GM23338 (cell line): Measurements from ENCODE around the gene NRG3. TPM values are rescaled to one million over a fixed set of nuclear protein-coding genes. Genes with fewer than 3 reads are reported as not detected.

Experiments used
- ATAC-seq: fragments of 200-7000 bp; cut with Tn5 transposase; 3 replicates; pipeline ENCODE4 v1.9.1; 2020
- DNase-seq: peaks from one replicate; pipeline ENCODE4 v3.0.0-alpha.2; 2015; ENCODE audit warnings: low spot score
- H2AFZ ChIP-seq: fragments of 200-600 bp; sonication (generic); 2 replicates; pipeline ENCODE4 v1.8.0; 2016; ENCODE audit warnings: antibody characterized with exemption, mild to moderate bottlenecking, moderate library complexity
- H3F3A ChIP-seq: fragments of 200-600 bp; sonication (generic); replicated peaks from 2 replicates; pipeline ENCODE4 v1.8.0; 2017; ENCODE audit warnings: antibody characterized with exemption, mixed run types, low read depth
- H3K27ac ChIP-seq: fragments of 200-600 bp; sonication (generic); 2 replicates; pipeline ENCODE4 v1.6.1; 2016; ENCODE audit warnings: low read depth
- H3K27me3 ChIP-seq: fragments of 200-600 bp; sonication (generic); 2 replicates; pipeline ENCODE4 v1.8.0; 2016; ENCODE audit warnings: mild to moderate bottlenecking, mixed run types, moderate library complexity; ENCODE audit not compliant: insufficient read depth
- H3K36me3 ChIP-seq: fragments of 200-600 bp; sonication (generic); 2 replicates; pipeline ENCODE4 v1.8.0; 2016; ENCODE audit warnings: mild to moderate bottlenecking; ENCODE audit not compliant: insufficient read depth
- H3K4me1 ChIP-seq: fragments of 200-600 bp; sonication (generic); 2 replicates; pipeline ENCODE4 v1.8.0; 2016; ENCODE audit warnings: mild to moderate bottlenecking, moderate library complexity; ENCODE audit not compliant: insufficient read depth
- H3K4me2 ChIP-seq: fragments of 200-600 bp; sonication (generic); 2 replicates; pipeline ENCODE4 v1.7.1; 2017; ENCODE audit warnings: mixed run types
- H3K4me3 ChIP-seq: fragments of 200-600 bp; sonication (generic); 2 replicates; pipeline ENCODE4 v1.6.1; 2016; ENCODE audit warnings: mixed run types
- H3K79me2 ChIP-seq: fragments of 200-600 bp; sonication (generic); replicated peaks from 2 replicates; pipeline ENCODE4 v1.8.0; 2017; ENCODE audit warnings: mild to moderate bottlenecking; ENCODE audit not compliant: insufficient read depth
- H3K9me2 ChIP-seq: fragments of 200-600 bp; sonication (generic); 2 replicates; pipeline ENCODE4 v1.8.0; 2017; ENCODE audit not compliant: insufficient read depth
- H4K20me1 ChIP-seq: fragments of 200-600 bp; sonication (generic); replicated peaks from 2 replicates; pipeline ENCODE4 v1.8.0; 2017; ENCODE audit warnings: mild to moderate bottlenecking; ENCODE audit not compliant: insufficient read depth
- H3K27ac Mint-ChIP-seq: 2 replicates; pipeline ENCODE4 v1.8.0; 2020; ENCODE audit warnings: inconsistent platforms, mild to moderate bottlenecking, moderate library complexity, mixed read lengths
- H3K27me3 Mint-ChIP-seq: 3 replicates; pipeline ENCODE4 v1.8.0; 2022; ENCODE audit warnings: low read depth, mild to moderate bottlenecking, moderate library complexity, mixed read lengths, inconsistent platforms; ENCODE audit not compliant: insufficient read depth, poor library complexity
- H3K36me3 Mint-ChIP-seq: 3 replicates; pipeline ENCODE4 v1.8.0; 2021; ENCODE audit warnings: low read depth, mild to moderate bottlenecking, inconsistent platforms, moderate library complexity, mixed read lengths
- H3K4me1 Mint-ChIP-seq: 3 replicates; pipeline ENCODE4 v1.8.0; 2020; ENCODE audit warnings: mild to moderate bottlenecking, inconsistent platforms, mixed read lengths
- H3K4me3 Mint-ChIP-seq: 3 replicates; pipeline ENCODE4 v1.8.0; 2021; ENCODE audit warnings: moderate library complexity, mild to moderate bottlenecking, inconsistent platforms, mixed read lengths
- H3K9me3 Mint-ChIP-seq: 3 replicates; pipeline ENCODE4 v1.8.0; 2020; ENCODE audit warnings: moderate library complexity, mild to moderate bottlenecking, inconsistent platforms, mixed read lengths
- CREB1 ChIP-seq: fragments of 250-450 bp; sonication (Bioruptor Pico); IDR thresholded peaks from 2 replicates; pipeline ENCODE4 v1.5.0; 2020; ENCODE audit warnings: low read depth, mild to moderate bottlenecking, moderate library complexity
- ETS1 ChIP-seq: IDR thresholded peaks from 2 replicates; pipeline ENCODE4 v1.6.1; 2016; ENCODE audit warnings: antibody characterized with exemption
- EZH2 ChIP-seq: fragments of 200-600 bp; sonication (generic); IDR thresholded peaks from one replicate; pipeline ENCODE4 v1.8.0; 2017; ENCODE audit warnings: antibody characterized with exemption, mild to moderate bottlenecking, low read depth; ENCODE audit not compliant: unreplicated experiment
- EZH2phosphoT487 ChIP-seq: fragments of 200-600 bp; sonication (generic); IDR thresholded peaks from one replicate; pipeline ENCODE4 v1.8.1; 2018; ENCODE audit warnings: antibody characterized with exemption; ENCODE audit not compliant: unreplicated experiment
- JUNB ChIP-seq: IDR thresholded peaks from one replicate; pipeline ENCODE4 v1.6.1; 2016; ENCODE audit warnings: antibody characterized with exemption; ENCODE audit not compliant: unreplicated experiment
- NANOG ChIP-seq: IDR thresholded peaks from 2 replicates; pipeline ENCODE4 v1.6.1; 2016; ENCODE audit warnings: antibody characterized with exemption, borderline replicate concordance
- POLR2AphosphoS5 ChIP-seq: IDR thresholded peaks from 2 replicates; pipeline ENCODE4 v1.6.1; 2016; ENCODE audit warnings: antibody characterized with exemption, low read depth
- STAT1 ChIP-seq: IDR thresholded peaks from one replicate; pipeline ENCODE4 v1.6.1; 2016; ENCODE audit warnings: antibody characterized with exemption; ENCODE audit not compliant: unreplicated experiment
- ZNF114 ChIP-seq: fragments of 250-450 bp; sonication (Bioruptor Pico); IDR thresholded peaks from 2 replicates; pipeline ENCODE4 v1.5.0; 2020; ENCODE audit warnings: mild to moderate bottlenecking, moderate library complexity
- ZNF331 ChIP-seq: fragments of 250-450 bp; sonication (Bioruptor Pico); IDR thresholded peaks from 2 replicates; pipeline ENCODE4 v1.5.0; 2020; ENCODE audit warnings: low read depth, mild to moderate bottlenecking, moderate library complexity
- polyA plus RNA-seq: library from polyadenylated mRNA; unstranded; fragments of >200 nt; fragmentation: Nextera tagmentation; extraction: Ambion mirVana; gene quantifications from 2 replicates; pipeline ENCODE4 v1.2.1, GENCODE V29; 2016
- total RNA-seq: library from RNA; depleted of rRNA; stranded (reverse); fragments of >200 nt; shearing (Covaris generic); gene quantifications from 2 replicates; pipeline ENCODE4 v1.2.3, GENCODE V29; 2014
- TF ChIP-seq, protein P1 (sequence below), 2 experiments: fragments of 200-600 bp in 1 of 2; sonication (generic) in 1 of 2; conservative IDR thresholded peaks; 2 replicates each; pipeline versions ENCODE4 v1.5.1 to v1.6.1; 2016 to 2017; ENCODE audit warnings: antibody characterized with exemption in 2 of 2, low read depth in 2 of 2, mild to moderate bottlenecking in 2 of 2, moderate library complexity in 1 of 2
- TF ChIP-seq, protein P2 (sequence below): IDR thresholded peaks from one replicate; pipeline ENCODE4 v1.6.1; 2018; ENCODE audit warnings: antibody characterized with exemption; ENCODE audit not compliant: unreplicated experiment
- TF ChIP-seq, protein P3 (sequence below): fragments of 250-450 bp; sonication (Bioruptor Pico); IDR thresholded peaks from 2 replicates; pipeline ENCODE4 v1.5.0; 2020; ENCODE audit warnings: mild to moderate bottlenecking, moderate library complexity

Gene NRG3
- total and polyA plus RNA-seq, 2 experiments from 2014 or later, result 1.9 to 3.9 TPM

GRCh38 chr10:82506680-82507376 lies 631.8 kb downstream of the NRG3 start:
- no peaks in the 10 kb centered on the region for H4K20me1 ChIP-seq
- H3K4me2 ChIP-seq, result no peak overlapping the region
- ATAC-seq, result no peak

More at GRCh38 chr10:82506680-82507376, 631.8 kb downstream of the NRG3 start:
- no peaks in the 10 kb centered on the region for H3F3A ChIP-seq
- H3K36me3 Mint-ChIP-seq, result no peaks in the 10 kb centered on the region
- H3K27ac Mint-ChIP-seq, result no peak overlapping the region
- no peaks in the 10 kb centered on the region for H3K27me3 ChIP-seq
- no peaks in the 10 kb centered on the region for H3K9me3 Mint-ChIP-seq
- H3K4me3 ChIP-seq, result no peak overlapping the region
- no peaks in the 10 kb centered on the region for H3K27me3 Mint-ChIP-seq
- no peak overlapping the region for H2AFZ ChIP-seq
- no peaks in the 10 kb centered on the region for H3K36me3 ChIP-seq
- H3K79me2 ChIP-seq, result no peaks in the 10 kb centered on the region
- H3K4me3 Mint-ChIP-seq, result no peak overlapping the region
- no peaks in the 10 kb centered on the region; the same call in 1 of the 2 replicates for H3K9me2 ChIP-seq
- no peaks in the 10 kb centered on the region for H3K4me1 ChIP-seq
- TF ChIP-seq NANOG, result no peak
- no peak for TF ChIP-seq ETS1
- TF ChIP-seq STAT1, result no peak
- TF ChIP-seq ZNF114 (CRISPR knock-in tag), result no peak
- no peak for TF ChIP-seq JUNB
- no peak for TF ChIP-seq CREB1
- TF ChIP-seq EZH2phosphoT487, result no peak
- TF ChIP-seq, protein P1, sequence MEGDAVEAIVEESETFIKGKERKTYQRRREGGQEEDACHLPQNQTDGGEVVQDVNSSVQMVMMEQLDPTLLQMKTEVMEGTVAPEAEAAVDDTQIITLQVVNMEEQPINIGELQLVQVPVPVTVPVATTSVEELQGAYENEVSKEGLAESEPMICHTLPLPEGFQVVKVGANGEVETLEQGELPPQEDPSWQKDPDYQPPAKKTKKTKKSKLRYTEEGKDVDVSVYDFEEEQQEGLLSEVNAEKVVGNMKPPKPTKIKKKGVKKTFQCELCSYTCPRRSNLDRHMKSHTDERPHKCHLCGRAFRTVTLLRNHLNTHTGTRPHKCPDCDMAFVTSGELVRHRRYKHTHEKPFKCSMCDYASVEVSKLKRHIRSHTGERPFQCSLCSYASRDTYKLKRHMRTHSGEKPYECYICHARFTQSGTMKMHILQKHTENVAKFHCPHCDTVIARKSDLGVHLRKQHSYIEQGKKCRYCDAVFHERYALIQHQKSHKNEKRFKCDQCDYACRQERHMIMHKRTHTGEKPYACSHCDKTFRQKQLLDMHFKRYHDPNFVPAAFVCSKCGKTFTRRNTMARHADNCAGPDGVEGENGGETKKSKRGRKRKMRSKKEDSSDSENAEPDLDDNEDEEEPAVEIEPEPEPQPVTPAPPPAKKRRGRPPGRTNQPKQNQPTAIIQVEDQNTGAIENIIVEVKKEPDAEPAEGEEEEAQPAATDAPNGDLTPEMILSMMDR (conservative IDR thresholded peaks at IDR 0.05; ENCODE audit: low read depth in 2 of 2), result no peak
- TF ChIP-seq, protein P2, sequence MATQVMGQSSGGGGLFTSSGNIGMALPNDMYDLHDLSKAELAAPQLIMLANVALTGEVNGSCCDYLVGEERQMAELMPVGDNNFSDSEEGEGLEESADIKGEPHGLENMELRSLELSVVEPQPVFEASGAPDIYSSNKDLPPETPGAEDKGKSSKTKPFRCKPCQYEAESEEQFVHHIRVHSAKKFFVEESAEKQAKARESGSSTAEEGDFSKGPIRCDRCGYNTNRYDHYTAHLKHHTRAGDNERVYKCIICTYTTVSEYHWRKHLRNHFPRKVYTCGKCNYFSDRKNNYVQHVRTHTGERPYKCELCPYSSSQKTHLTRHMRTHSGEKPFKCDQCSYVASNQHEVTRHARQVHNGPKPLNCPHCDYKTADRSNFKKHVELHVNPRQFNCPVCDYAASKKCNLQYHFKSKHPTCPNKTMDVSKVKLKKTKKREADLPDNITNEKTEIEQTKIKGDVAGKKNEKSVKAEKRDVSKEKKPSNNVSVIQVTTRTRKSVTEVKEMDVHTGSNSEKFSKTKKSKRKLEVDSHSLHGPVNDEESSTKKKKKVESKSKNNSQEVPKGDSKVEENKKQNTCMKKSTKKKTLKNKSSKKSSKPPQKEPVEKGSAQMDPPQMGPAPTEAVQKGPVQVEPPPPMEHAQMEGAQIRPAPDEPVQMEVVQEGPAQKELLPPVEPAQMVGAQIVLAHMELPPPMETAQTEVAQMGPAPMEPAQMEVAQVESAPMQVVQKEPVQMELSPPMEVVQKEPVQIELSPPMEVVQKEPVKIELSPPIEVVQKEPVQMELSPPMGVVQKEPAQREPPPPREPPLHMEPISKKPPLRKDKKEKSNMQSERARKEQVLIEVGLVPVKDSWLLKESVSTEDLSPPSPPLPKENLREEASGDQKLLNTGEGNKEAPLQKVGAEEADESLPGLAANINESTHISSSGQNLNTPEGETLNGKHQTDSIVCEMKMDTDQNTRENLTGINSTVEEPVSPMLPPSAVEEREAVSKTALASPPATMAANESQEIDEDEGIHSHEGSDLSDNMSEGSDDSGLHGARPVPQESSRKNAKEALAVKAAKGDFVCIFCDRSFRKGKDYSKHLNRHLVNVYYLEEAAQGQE, result no peak
- no peak for TF ChIP-seq EZH2
- TF ChIP-seq POLR2AphosphoS5, result no peak
- TF ChIP-seq, protein P3, sequence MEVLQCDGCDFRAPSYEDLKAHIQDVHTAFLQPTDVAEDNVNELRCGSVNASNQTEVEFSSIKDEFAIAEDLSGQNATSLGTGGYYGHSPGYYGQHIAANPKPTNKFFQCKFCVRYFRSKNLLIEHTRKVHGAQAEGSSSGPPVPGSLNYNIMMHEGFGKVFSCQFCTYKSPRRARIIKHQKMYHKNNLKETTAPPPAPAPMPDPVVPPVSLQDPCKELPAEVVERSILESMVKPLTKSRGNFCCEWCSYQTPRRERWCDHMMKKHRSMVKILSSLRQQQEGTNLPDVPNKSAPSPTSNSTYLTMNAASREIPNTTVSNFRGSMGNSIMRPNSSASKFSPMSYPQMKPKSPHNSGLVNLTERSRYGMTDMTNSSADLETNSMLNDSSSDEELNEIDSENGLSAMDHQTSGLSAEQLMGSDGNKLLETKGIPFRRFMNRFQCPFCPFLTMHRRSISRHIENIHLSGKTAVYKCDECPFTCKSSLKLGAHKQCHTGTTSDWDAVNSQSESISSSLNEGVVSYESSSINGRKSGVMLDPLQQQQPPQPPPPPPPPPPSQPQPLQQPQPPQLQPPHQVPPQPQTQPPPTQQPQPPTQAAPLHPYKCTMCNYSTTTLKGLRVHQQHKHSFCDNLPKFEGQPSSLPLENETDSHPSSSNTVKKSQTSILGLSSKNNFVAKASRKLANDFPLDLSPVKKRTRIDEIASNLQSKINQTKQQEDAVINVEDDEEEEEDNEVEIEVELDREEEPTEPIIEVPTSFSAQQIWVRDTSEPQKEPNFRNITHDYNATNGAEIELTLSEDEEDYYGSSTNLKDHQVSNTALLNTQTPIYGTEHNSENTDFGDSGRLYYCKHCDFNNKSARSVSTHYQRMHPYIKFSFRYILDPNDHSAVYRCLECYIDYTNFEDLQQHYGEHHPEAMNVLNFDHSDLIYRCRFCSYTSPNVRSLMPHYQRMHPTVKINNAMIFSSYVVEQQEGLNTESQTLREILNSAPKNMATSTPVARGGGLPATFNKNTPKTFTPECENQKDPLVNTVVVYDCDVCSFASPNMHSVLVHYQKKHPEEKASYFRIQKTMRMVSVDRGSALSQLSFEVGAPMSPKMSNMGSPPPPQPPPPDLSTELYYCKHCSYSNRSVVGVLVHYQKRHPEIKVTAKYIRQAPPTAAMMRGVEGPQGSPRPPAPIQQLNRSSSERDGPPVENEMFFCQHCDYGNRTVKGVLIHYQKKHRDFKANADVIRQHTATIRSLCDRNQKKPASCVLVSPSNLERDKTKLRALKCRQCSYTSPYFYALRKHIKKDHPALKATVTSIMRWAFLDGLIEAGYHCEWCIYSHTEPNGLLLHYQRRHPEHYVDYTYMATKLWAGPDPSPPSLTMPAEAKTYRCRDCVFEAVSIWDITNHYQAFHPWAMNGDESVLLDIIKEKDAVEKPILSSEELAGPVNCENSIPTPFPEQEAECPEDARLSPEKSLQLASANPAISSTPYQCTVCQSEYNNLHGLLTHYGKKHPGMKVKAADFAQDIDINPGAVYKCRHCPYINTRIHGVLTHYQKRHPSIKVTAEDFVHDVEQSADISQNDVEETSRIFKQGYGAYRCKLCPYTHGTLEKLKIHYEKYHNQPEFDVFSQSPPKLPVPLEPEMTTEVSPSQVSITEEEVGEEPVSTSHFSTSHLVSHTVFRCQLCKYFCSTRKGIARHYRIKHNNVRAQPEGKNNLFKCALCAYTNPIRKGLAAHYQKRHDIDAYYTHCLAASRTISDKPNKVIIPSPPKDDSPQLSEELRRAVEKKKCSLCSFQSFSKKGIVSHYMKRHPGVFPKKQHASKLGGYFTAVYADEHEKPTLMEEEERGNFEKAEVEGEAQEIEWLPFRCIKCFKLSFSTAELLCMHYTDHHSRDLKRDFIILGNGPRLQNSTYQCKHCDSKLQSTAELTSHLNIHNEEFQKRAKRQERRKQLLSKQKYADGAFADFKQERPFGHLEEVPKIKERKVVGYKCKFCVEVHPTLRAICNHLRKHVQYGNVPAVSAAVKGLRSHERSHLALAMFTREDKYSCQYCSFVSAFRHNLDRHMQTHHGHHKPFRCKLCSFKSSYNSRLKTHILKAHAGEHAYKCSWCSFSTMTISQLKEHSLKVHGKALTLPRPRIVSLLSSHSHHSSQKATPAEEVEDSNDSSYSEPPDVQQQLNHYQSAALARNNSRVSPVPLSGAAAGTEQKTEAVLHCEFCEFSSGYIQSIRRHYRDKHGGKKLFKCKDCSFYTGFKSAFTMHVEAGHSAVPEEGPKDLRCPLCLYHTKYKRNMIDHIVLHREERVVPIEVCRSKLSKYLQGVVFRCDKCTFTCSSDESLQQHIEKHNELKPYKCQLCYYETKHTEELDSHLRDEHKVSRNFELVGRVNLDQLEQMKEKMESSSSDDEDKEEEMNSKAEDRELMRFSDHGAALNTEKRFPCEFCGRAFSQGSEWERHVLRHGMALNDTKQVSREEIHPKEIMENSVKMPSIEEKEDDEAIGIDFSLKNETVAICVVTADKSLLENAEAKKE (CRISPR knock-in tag), result no peak
- no peak for TF ChIP-seq ZNF331 (CRISPR knock-in tag)
- H3K4me1 Mint-ChIP-seq, result no peaks in the 10 kb centered on the region
- no peak for DNase-seq
- H3K27ac ChIP-seq, result no peak overlapping the region
